GM12878 (cell line): ENCODE results near the gene ADAM10. TPM values are rescaled to one million over a fixed set of nuclear protein-coding genes. Genes with fewer than 3 reads are reported as not detected.

Experiments used
- ATAC-seq: fragments of 200-7000 bp; cut with Tn5 transposase; 3 replicates; pipeline ENCODE4 v1.9.1; 2020; ENCODE audit warnings: mild to moderate bottlenecking, moderate library complexity
- BruUV-seq: library from RNA; stranded (reverse); fragments of 400-500 nt; replicated peaks from 2 replicates; lab custom pipeline; 2021; lab: Mats Ljungman, UMichigan
- CTCF ChIA-PET: fragments of 300-600 bp; sonication (Branson Sonifier 250); formaldehyde crosslinking; extraction: SDS; loops from one replicate; lab custom pipeline; 2021; ENCODE audit warnings: inconsistent platforms; lab: Yijun Ruan, JAX
- POLR2A ChIA-PET: fragments of 350-600 bp; formaldehyde crosslinking; extraction: SDS; loops from one replicate; lab custom pipeline; 2021; ENCODE audit warnings: inconsistent platforms; lab: Charles Lee
- RAD21 ChIA-PET: fragments of 300-600 bp; sonication (Branson Sonifier 250); formaldehyde crosslinking; loops from one replicate; lab custom pipeline; 2023; ENCODE audit warnings: antibody characterized with exemption; ENCODE audit not compliant: unreplicated experiment; lab: Charles Lee
- SMC1A ChIA-PET: fragments of 300-600 bp; sonication (Branson Sonifier 250); formaldehyde crosslinking; loops from one replicate; lab custom pipeline; 2023; ENCODE audit not compliant: unreplicated experiment, uncharacterized antibody; lab: Charles Lee
- DNase-seq: peaks from one replicate; pipeline ENCODE4 v3.0.0-alpha.2; 2011; ENCODE audit warnings: low read depth, low spot score
- FAIRE-seq: peaks from 3 replicates; lab custom pipeline; 2011; peaks lifted over from hg19 to GRCh38; lab: Jason Lieb, UNC
- H2AFZ ChIP-seq: 2 replicates; pipeline ENCODE4 v1.6.0; 2011; ENCODE audit warnings: low read depth, low read length, control low read depth; ENCODE audit not compliant: control insufficient read depth
- H3K27ac ChIP-seq: 2 replicates; pipeline ENCODE4 v1.5.1; 2011; ENCODE audit warnings: control low read depth; ENCODE audit not compliant: control insufficient read depth, insufficient read depth
- H3K27me3 ChIP-seq, 2 experiments: replicated peaks in 1 of 2; 2 replicates each; pipeline versions ENCODE4 v1.6.0 to v1.6.1; 2011; ENCODE audit warnings: low read length in 1 of 2; ENCODE audit not compliant: control insufficient read depth in 2 of 2, insufficient read depth in 2 of 2
- H3K36me3 ChIP-seq, 2 experiments: 2 replicates each; pipeline ENCODE4 v1.5.1; 2011; ENCODE audit warnings: low read length in 1 of 2; ENCODE audit not compliant: control insufficient read depth in 2 of 2, insufficient read depth in 2 of 2
- H3K4me1 ChIP-seq: 2 replicates; pipeline ENCODE4 v1.6.1; 2011; ENCODE audit warnings: mild to moderate bottlenecking, low read length, moderate library complexity, mixed read lengths; ENCODE audit not compliant: control insufficient read depth, insufficient read depth
- H3K4me2 ChIP-seq: 2 replicates; pipeline ENCODE4 v1.6.0; 2011; ENCODE audit warnings: control low read depth; ENCODE audit not compliant: control insufficient read depth, insufficient read depth
- H3K4me3 ChIP-seq: fragments of 200-600 bp; sonication (generic); 2 replicates; pipeline ENCODE4 v1.5.1; 2016
- H3K79me2 ChIP-seq: 2 replicates; pipeline ENCODE4 v1.6.0; 2011; ENCODE audit warnings: low read length; ENCODE audit not compliant: control insufficient read depth, insufficient read depth
- H3K9ac ChIP-seq: 2 replicates; pipeline ENCODE4 v1.8.0; 2011; ENCODE audit warnings: low read length, control low read depth, mixed read lengths; ENCODE audit not compliant: control insufficient read depth, insufficient read depth
- H3K9me3 ChIP-seq: replicated peaks from 3 replicates; pipeline ENCODE4 v1.5.1; 2011; ENCODE audit warnings: mild to moderate bottlenecking, low read length; ENCODE audit not compliant: control insufficient read depth, insufficient read depth
- H4K20me1 ChIP-seq: 2 replicates; pipeline ENCODE4 v1.6.0; 2011; ENCODE audit not compliant: control insufficient read depth, insufficient read depth
- HCFC1 ChIP-seq: fragments of 150-350 bp; IDR thresholded peaks from 2 replicates; pipeline ENCODE4 v1.6.1; 2014; ENCODE audit warnings: low read length
- IRF4 ChIP-seq: IDR thresholded peaks from 2 replicates; pipeline ENCODE4 v1.6.1; 2011; ENCODE audit warnings: low read depth, low read length
- MYB ChIP-seq: fragments of 150-350 bp; IDR thresholded peaks from 2 replicates; pipeline ENCODE4 v1.6.1; 2014; ENCODE audit warnings: mild to moderate bottlenecking, low read depth, low read length, borderline replicate concordance
- NFIC ChIP-seq: IDR thresholded peaks from 2 replicates; pipeline ENCODE4 v1.6.1; 2012; ENCODE audit warnings: low read depth, mild to moderate bottlenecking, inconsistent platforms, low read length, moderate library complexity
- POLR2AphosphoS5 ChIP-seq: IDR thresholded peaks from 2 replicates; pipeline ENCODE4 v1.6.1; 2011; ENCODE audit warnings: mild to moderate bottlenecking, low read length, inconsistent platforms
- POU2F2 ChIP-seq: IDR thresholded peaks from 3 replicates; pipeline ENCODE4 v1.6.1; 2011; ENCODE audit warnings: low read depth, mild to moderate bottlenecking, low read length, borderline replicate concordance
- SIN3A ChIP-seq: IDR thresholded peaks from 2 replicates; pipeline ENCODE4 v1.6.1; 2012; ENCODE audit warnings: low read depth, low read length, improper control_type of control experiment
- SIX5 ChIP-seq: IDR thresholded peaks from 2 replicates; pipeline ENCODE4 v1.6.1; 2011; ENCODE audit warnings: mild to moderate bottlenecking, low read depth, low read length, moderate library complexity; ENCODE audit not compliant: severe bottlenecking
- SMARCA5 ChIP-seq: fragments of 450-650 bp; IDR thresholded peaks from 2 replicates; pipeline ENCODE4 v1.6.1; 2017; ENCODE audit warnings: mild to moderate bottlenecking
- SP1 ChIP-seq: IDR thresholded peaks from one replicate; pipeline ENCODE4 v1.6.1; 2011; ENCODE audit warnings: low read depth, low read length
- SUZ12 ChIP-seq: fragments of 200-600 bp; sonication (generic); IDR thresholded peaks from one replicate; pipeline ENCODE4 v1.6.1; 2018; ENCODE audit warnings: antibody characterized with exemption, mild to moderate bottlenecking; ENCODE audit not compliant: unreplicated experiment
- ZNF217 ChIP-seq: fragments of 450-650 bp; IDR thresholded peaks from 2 replicates; pipeline ENCODE4 v1.6.1; 2017; ENCODE audit warnings: antibody characterized with exemption, mild to moderate bottlenecking
- WGBS: methylation state at CpG from one replicate; pipeline ENCODE4 v1.1.6; 2016; ENCODE audit warnings: low lambda C conversion rate; ENCODE audit not compliant: insufficient replicate concordance, insufficient coverage; ENCODE audit errors: missing lambda C conversion rate; 5-methylcytosine and 5-hydroxymethylcytosine counted together
- in situ Hi-C: fragments of 300-500 bp; cut with MboI; formaldehyde crosslinking; loops from 9 replicates; pipeline ENCODE4 v1.14.3; 2018; ENCODE audit warnings: mixed read lengths
- intact Hi-C: fragments of 100-400 bp; cut with micrococcal nuclease; formaldehyde crosslinking; loops from one replicate; pipeline ENCODE4 v1.14.2; 2022; ENCODE audit not compliant: unreplicated experiment
- polyA plus RNA-seq, 11 experiments: library from polyadenylated mRNA; depleted of rRNA in 4 of 11; unstranded in 6 of 11; stranded (reverse) in 5 of 11; fragments of >200 nt; fragmentation: Nextera tagmentation in 4 of 11; fragmentation: Illumina TruSeq in 1 of 11; extraction: Ambion mirVana in 4 of 11; extraction: Trizol in 1 of 11; gene quantifications; 1 replicate in 1 of 11; 2 replicates in 10 of 11; pipeline versions ENCODE4 v1.2.1 to v1.2.3, GENCODE V29; 2011 to 2016; ENCODE audit warnings: inconsistent platforms in 2 of 11, missing spikeins in 2 of 11, low read depth in 1 of 11
- total RNA-seq, 4 experiments: library from RNA; depleted of rRNA in 3 of 4; stranded (reverse); fragments of >200 nt in 3 of 4; fragmentation: Illumina TruSeq in 1 of 4; extraction: Trizol in 1 of 4; gene quantifications; 2 replicates each; pipeline versions ENCODE4 v1.2.1 to v1.2.3, GENCODE V29; 2013 to 2021
- TF ChIP-seq, protein P1 (sequence below): IDR thresholded peaks from 2 replicates; pipeline ENCODE4 v1.6.1; 2011; ENCODE audit warnings: mild to moderate bottlenecking, low read depth, low read length, moderate library complexity; ENCODE audit not compliant: insufficient replicate concordance

ADAM10 gene
- total and polyA plus RNA-seq, 10 of the 15 experiments (the other 5 are each of a cell fraction or from before 2014, with no cell fraction given): 10.0 to 88.9 (median 51.7) TPM

DNA sequence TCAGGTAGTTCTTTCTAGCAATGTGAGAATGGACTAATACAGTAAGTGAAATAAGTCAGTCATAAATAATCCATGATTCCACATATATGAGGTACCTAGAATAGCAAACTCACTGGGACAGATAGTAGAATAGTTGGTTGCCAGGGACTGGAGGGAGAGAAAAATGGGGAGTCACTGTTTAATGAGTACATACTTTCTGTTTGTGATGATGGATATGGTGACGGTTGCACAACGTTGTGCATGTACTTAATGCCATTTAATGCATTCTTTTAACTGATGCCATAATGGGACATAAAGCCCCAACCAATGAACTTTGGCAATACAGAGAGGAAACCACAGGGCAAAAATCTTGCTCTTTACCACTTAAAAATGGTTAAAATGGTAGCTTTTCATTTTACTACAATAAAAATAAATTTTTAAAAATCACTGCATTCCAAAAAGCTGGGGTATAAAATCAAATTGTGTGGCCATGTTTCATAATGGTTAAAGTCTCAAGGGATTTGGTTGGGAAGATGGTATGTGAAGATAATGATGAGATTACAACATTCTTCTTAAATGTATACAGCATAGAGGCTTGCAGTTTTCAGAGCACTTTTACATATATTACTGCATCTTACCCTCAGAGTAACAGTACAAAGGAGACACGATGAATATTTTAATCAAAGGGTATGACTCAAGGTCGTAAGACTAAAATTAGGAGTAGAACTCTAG, 45.2 kb downstream of the ADAM10 start:
- intact Hi-C loops (no loop called here), in situ Hi-C loops (no loop called here)
- BruUV-seq: no TSS peak
- peaks cover 25% of the 10 kb centered on the region for H3K9me3 ChIP-seq
- no peak for DNase-seq
- ChIA-PET SMC1A (interaction anchor here (0.7 to 1.4 kb wide), 2 partner anchors 76 to 778 kb away, joined by 3 read pairs; no protein-coding TSS in a partner anchor), RAD21 (no interaction called here), CTCF (no interaction called here), POLR2A (no interaction called here)
- peaks cover 30% of the 10 kb centered on the region for H3K79me2 ChIP-seq
- H3K4me2 ChIP-seq: no peak overlapping the region
- no peak for ATAC-seq
- no peak overlapping the region for H3K4me3 ChIP-seq
- no peak overlapping the region for H3K27ac ChIP-seq
- H3K36me3 ChIP-seq: peaks cover 0 to 9% of the 10 kb centered on the region in 2 experiments; a peak in 3 of 4 replicates
- no peaks in the 10 kb centered on the region for H4K20me1 ChIP-seq
- H3K4me1 ChIP-seq: peaks cover 3% of the 10 kb centered on the region; the same call in 1 of the 2 replicates
- no peak overlapping the region for H3K9ac ChIP-seq
- no peak for FAIRE-seq
- WGBS: 97% methylated on average over 4 of the region's 4 CpGs
- H2AFZ ChIP-seq: no peak overlapping the region
- no peak for TF ChIP-seq POU2F2
- no peak for TF ChIP-seq POLR2AphosphoS5
- no peak for TF ChIP-seq SIX5
- no peak for TF ChIP-seq NFIC
- TF ChIP-seq, protein P1, sequence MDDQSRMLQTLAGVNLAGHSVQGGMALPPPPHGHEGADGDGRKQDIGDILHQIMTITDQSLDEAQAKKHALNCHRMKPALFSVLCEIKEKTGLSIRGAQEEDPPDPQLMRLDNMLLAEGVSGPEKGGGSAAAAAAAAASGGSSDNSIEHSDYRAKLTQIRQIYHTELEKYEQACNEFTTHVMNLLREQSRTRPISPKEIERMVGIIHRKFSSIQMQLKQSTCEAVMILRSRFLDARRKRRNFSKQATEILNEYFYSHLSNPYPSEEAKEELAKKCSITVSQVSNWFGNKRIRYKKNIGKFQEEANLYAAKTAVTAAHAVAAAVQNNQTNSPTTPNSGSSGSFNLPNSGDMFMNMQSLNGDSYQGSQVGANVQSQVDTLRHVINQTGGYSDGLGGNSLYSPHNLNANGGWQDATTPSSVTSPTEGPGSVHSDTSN: no peak
- TF ChIP-seq SIN3A: no peak
- no peak for TF ChIP-seq HCFC1
- TF ChIP-seq MYB: no peak
- TF ChIP-seq ZNF217: no peak
- TF ChIP-seq IRF4: no peak
- TF ChIP-seq SP1: no peak
- no peak for TF ChIP-seq SUZ12
- no peak for TF ChIP-seq SMARCA5
- H3K27me3 ChIP-seq: no peaks in the 10 kb centered on the region
